Neural progenitor cell (in vitro differentiated cells): ENCODE results near the gene CUL5. TPM values are rescaled to one million over a fixed set of nuclear protein-coding genes. Genes with fewer than 3 reads are reported as not detected.

ENCODE experiments used
- DNase-seq: peaks from one replicate; pipeline ENCODE4 v3.0.0-alpha.2; 2016; ENCODE audit warnings: low spot score
- H2AFZ ChIP-seq: fragments of 200-600 bp; sonication (generic); replicated peaks from 2 replicates; pipeline ENCODE4 v1.6.1; 2016; ENCODE audit warnings: antibody characterized with exemption
- H3F3A ChIP-seq: fragments of 200-600 bp; sonication (generic); 2 replicates; pipeline ENCODE4 v1.6.1; 2016; ENCODE audit warnings: antibody characterized with exemption, low read depth
- H3K27ac ChIP-seq: fragments of 200-600 bp; sonication (generic); 2 replicates; pipeline ENCODE4 v1.5.1; 2016; ENCODE audit warnings: mild to moderate bottlenecking
- H3K27me3 ChIP-seq: fragments of 200-600 bp; sonication (generic); 2 replicates; pipeline ENCODE4 v1.6.1; 2016; ENCODE audit warnings: mild to moderate bottlenecking, moderate library complexity
- H3K36me3 ChIP-seq: fragments of 200-600 bp; sonication (generic); 2 replicates; pipeline ENCODE4 v1.5.1; 2016
- H3K4me1 ChIP-seq: fragments of 200-600 bp; sonication (generic); 2 replicates; pipeline ENCODE4 v1.6.1; 2016; ENCODE audit warnings: mixed run types
- H3K4me2 ChIP-seq: fragments of 200-600 bp; sonication (generic); 2 replicates; pipeline ENCODE4 v1.6.1; 2016
- H3K4me3 ChIP-seq: fragments of 200-600 bp; sonication (generic); 2 replicates; pipeline ENCODE4 v1.5.1; 2016
- H3K79me2 ChIP-seq: fragments of 200-600 bp; sonication (generic); 2 replicates; pipeline ENCODE4 v1.6.1; 2016; ENCODE audit warnings: low read depth
- H3K9ac ChIP-seq: fragments of 200-600 bp; sonication (generic); 2 replicates; pipeline ENCODE4 v1.6.1; 2016
- H3K9me3 ChIP-seq: fragments of 200-600 bp; sonication (generic); 2 replicates; pipeline ENCODE4 v1.5.1; 2016; ENCODE audit warnings: low read depth
- H4K20me1 ChIP-seq: fragments of 200-600 bp; sonication (generic); 2 replicates; pipeline ENCODE4 v1.6.1; 2016; ENCODE audit warnings: low read depth
- H3K27ac Mint-ChIP-seq: 3 replicates; pipeline ENCODE4 v1.8.0; 2021; ENCODE audit warnings: mixed read lengths
- H3K27me3 Mint-ChIP-seq: 2 replicates; pipeline ENCODE4 v1.8.0; 2022; ENCODE audit warnings: low read depth, mild to moderate bottlenecking, inconsistent platforms, moderate library complexity, mixed read lengths; ENCODE audit not compliant: insufficient read depth
- H3K36me3 Mint-ChIP-seq: 3 replicates; pipeline ENCODE4 v1.8.0; 2021; ENCODE audit warnings: mixed read lengths
- H3K4me1 Mint-ChIP-seq: 3 replicates; pipeline ENCODE4 v1.8.0; 2021; ENCODE audit warnings: mixed read lengths
- H3K4me3 Mint-ChIP-seq: 3 replicates; pipeline ENCODE4 v1.8.0; 2021; ENCODE audit warnings: mild to moderate bottlenecking, moderate library complexity, mixed read lengths
- H3K9me3 Mint-ChIP-seq: 3 replicates; pipeline ENCODE4 v1.8.0; 2020; ENCODE audit warnings: mixed read lengths
- CTCF ChIP-seq: fragments of 200-600 bp; sonication (generic); IDR thresholded peaks from 2 replicates; pipeline ENCODE4 v1.5.1; 2017; ENCODE audit warnings: antibody characterized with exemption, mild to moderate bottlenecking
- EZH2 ChIP-seq: fragments of 200-600 bp; sonication (generic); IDR thresholded peaks from 2 replicates; pipeline ENCODE4 v1.6.1; 2017; ENCODE audit warnings: antibody characterized with exemption, mild to moderate bottlenecking, moderate library complexity
- EZH2phosphoT487 ChIP-seq: fragments of 200-600 bp; sonication (generic); IDR thresholded peaks from 2 replicates; pipeline ENCODE4 v1.6.1; 2017; ENCODE audit warnings: antibody characterized with exemption
- total RNA-seq: library from RNA; depleted of rRNA; stranded (reverse); fragments of >200 nt; gene quantifications from 2 replicates; pipeline ENCODE4 v1.2.3, GENCODE V29; 2015; ENCODE audit warnings: low replicate concordance

The CUL5 gene
- total RNA-seq, 1 donor from 2014 or later, result 55.1 TPM

DNA sequence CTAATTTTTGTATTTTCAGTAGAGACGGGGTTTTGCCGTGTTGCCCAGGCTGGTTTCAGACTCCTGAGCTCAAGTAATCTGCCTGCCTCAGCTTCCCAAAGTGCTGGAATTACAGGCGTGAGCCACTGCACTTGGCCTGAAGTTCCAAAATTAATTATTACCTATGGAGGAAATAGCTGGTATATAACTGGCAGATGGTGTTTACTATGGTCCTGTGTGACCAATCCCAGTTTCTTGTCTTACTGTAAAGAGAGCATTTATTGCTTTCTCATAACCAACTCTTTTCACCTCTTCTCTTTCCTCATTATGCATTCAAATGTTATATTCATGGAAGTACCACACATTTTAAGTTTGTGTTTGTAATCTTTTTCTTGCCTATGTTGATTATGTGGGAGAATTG is 88.5 kb downstream of the CUL5 start:
- no peak overlapping the region for H3K4me3 Mint-ChIP-seq
- Histone ChIP-seq H4K20me1 (no peaks in the 10 kb centered on the region), H3K4me1 (no peaks in the 10 kb centered on the region), H3K4me3 (no peak overlapping the region), H3K4me2 (no peak overlapping the region), H3K9ac (no peak overlapping the region), H3F3A (no peaks in the 10 kb centered on the region), H3K9me3 (no peaks in the 10 kb centered on the region), H3K36me3 (peaks cover 21% of the 10 kb centered on the region), H3K79me2 (no peaks in the 10 kb centered on the region), H2AFZ (no peak overlapping the region), H3K27me3 (no peaks in the 10 kb centered on the region), H3K27ac (no peak overlapping the region)
- H3K9me3 Mint-ChIP-seq, result no peaks in the 10 kb centered on the region
- no peaks in the 10 kb centered on the region for H3K4me1 Mint-ChIP-seq
- no peak for DNase-seq
- no peak for TF ChIP-seq CTCF
- no peak for TF ChIP-seq EZH2
- TF ChIP-seq EZH2phosphoT487, result no peak
- H3K27me3 Mint-ChIP-seq, result peaks cover 3% of the 10 kb centered on the region
- peaks cover 20% of the 10 kb centered on the region for H3K36me3 Mint-ChIP-seq
- no peak overlapping the region for H3K27ac Mint-ChIP-seq

GRCh38 chr11:108101090-108101775 is 92.5 kb downstream of the CUL5 start:
- no peaks in the 10 kb centered on the region for H3K9me3 ChIP-seq
- no peak overlapping the region for H3K27ac Mint-ChIP-seq
- no peak overlapping the region for H3K4me3 ChIP-seq
- H3K36me3 Mint-ChIP-seq, result peaks cover 20% of the 10 kb centered on the region
- H3K4me3 Mint-ChIP-seq, result no peak overlapping the region
- H2AFZ ChIP-seq, result no peak overlapping the region
- no peak overlapping the region for H3K27ac ChIP-seq
- no peaks in the 10 kb centered on the region for H3K79me2 ChIP-seq
- no peaks in the 10 kb centered on the region for H3K9me3 Mint-ChIP-seq
- H3K4me1 Mint-ChIP-seq, result no peaks in the 10 kb centered on the region
- H3K27me3 ChIP-seq, result no peaks in the 10 kb centered on the region
- peaks cover 3% of the 10 kb centered on the region for H3K27me3 Mint-ChIP-seq
- no peaks in the 10 kb centered on the region for H3K4me1 ChIP-seq
- H4K20me1 ChIP-seq, result no peaks in the 10 kb centered on the region
- no peak for TF ChIP-seq EZH2
- no peak for TF ChIP-seq EZH2phosphoT487
- TF ChIP-seq CTCF, result no peak
- peaks cover 16% of the 10 kb centered on the region for H3K36me3 ChIP-seq
- DNase-seq, result no peak
- H3F3A ChIP-seq, result no peaks in the 10 kb centered on the region
- no peak overlapping the region for H3K4me2 ChIP-seq
- no peak overlapping the region for H3K9ac ChIP-seq

DNA sequence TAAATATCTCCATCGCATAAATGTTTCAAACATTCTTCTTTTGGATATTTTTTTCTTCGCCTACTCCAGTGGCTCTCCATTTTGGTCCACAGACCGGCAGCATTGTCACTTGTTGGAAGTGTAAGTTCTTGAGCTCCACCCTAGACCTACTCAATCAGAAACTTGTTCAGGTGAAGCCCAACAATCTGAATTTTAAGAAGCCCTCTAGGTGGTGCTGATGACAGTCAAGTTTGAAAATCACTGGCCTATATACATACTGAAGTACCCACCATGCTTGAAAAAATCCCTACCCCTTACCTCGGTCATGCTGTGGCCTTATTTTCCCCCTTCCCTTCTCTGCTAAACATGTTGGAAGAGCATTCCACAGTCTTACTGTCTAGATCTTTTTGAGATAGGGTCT is 102.4 kb downstream of the CUL5 start:
- no peaks in the 10 kb centered on the region for H3K79me2 ChIP-seq
- no peak overlapping the region for H3K27ac ChIP-seq
- peaks cover 5% of the 10 kb centered on the region for H3K4me1 ChIP-seq
- no peaks in the 10 kb centered on the region for H3K9me3 Mint-ChIP-seq
- no peaks in the 10 kb centered on the region for H3K27me3 Mint-ChIP-seq
- no peak for DNase-seq
- no peak overlapping the region for H2AFZ ChIP-seq
- H3K9ac ChIP-seq, result no peak overlapping the region
- no peaks in the 10 kb centered on the region for H3K36me3 ChIP-seq
- peaks cover 3% of the 10 kb centered on the region for H3F3A ChIP-seq
- peaks cover 2% of the 10 kb centered on the region for H4K20me1 ChIP-seq
- no peaks in the 10 kb centered on the region for H3K27me3 ChIP-seq
- H3K4me3 ChIP-seq, result no peak overlapping the region
- H3K9me3 ChIP-seq, result no peaks in the 10 kb centered on the region
- peaks cover 6% of the 10 kb centered on the region for H3K36me3 Mint-ChIP-seq
- no peak overlapping the region for H3K27ac Mint-ChIP-seq
- no peak overlapping the region for H3K4me2 ChIP-seq
- no peak overlapping the region for H3K4me3 Mint-ChIP-seq
- H3K4me1 Mint-ChIP-seq, result peaks cover 13% of the 10 kb centered on the region
- TF ChIP-seq EZH2 (no peak), EZH2phosphoT487 (no peak), CTCF (no peak)
